ENCODE measurements around the gene AMPD3.

DNA sequence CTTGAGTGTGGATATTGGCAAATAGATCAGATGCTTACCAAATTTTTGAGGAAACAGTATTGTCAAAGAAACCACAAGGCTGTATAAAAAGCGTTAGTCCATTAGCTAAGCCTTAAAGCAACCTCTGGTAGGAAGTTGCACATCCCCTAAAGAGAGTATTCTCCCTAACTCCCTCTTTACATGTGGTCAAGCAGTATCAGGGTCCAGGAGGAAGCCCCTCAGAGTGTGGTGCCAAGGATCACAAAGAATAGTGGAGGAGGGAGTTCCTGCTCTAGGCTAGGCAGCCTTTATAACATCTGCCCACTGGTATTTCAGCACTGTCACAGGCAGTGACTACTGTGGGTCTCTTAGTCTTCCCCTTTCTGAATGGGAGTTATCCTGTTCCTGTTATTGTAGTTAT, 18.8 kb upstream of the AMPD3 start:
- TF ChIP-seq EZH2 (conservative IDR thresholded peaks at IDR 0.05; ENCODE audit: low read depth, low read length): no peak
- TF ChIP-seq HOXA3 (CRISPR knock-in tag; IDR thresholded peaks at IDR 0.05): no peak
- no peak for TF ChIP-seq SP1 (IDR thresholded peaks at IDR 0.05)
- TF ChIP-seq SP1 (CRISPR knock-in tag; IDR thresholded peaks at IDR 0.05): no peak
- no peak for TF ChIP-seq PTBP1 (IDR thresholded peaks at IDR 0.05; ENCODE audit: low read depth, low read length, poor library complexity, severe bottlenecking)
- TF ChIP-seq DMAP1 (CRISPR knock-in tag; IDR thresholded peaks at IDR 0.05): no peak
- TF ChIP-seq SP2 (CRISPR knock-in tag; IDR thresholded peaks at IDR 0.05): no peak
- TF ChIP-seq ZNF17 (CRISPR knock-in tag; IDR thresholded peaks at IDR 0.05): no peak
- TF ChIP-seq ZBTB10 (CRISPR knock-in tag; IDR thresholded peaks at IDR 0.05; ENCODE audit: borderline replicate concordance): no peak
- TF ChIP-seq, protein P1, sequence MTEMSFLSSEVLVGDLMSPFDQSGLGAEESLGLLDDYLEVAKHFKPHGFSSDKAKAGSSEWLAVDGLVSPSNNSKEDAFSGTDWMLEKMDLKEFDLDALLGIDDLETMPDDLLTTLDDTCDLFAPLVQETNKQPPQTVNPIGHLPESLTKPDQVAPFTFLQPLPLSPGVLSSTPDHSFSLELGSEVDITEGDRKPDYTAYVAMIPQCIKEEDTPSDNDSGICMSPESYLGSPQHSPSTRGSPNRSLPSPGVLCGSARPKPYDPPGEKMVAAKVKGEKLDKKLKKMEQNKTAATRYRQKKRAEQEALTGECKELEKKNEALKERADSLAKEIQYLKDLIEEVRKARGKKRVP (CRISPR knock-in tag; IDR thresholded peaks at IDR 0.05): no peak

All from HepG2 (cell line).